Stomach smooth muscle (tissue), 2 donors: ENCODE data around the gene SDK2.
"Not testable (repeated sequence)": the region's sequence is repeated elsewhere in the genome, so short reads cannot be mapped to it uniquely, and the experiment has no call there.

Experiments used
- H3K27ac ChIP-seq: one replicate; pipeline ENCODE4 v1.7.0; 2013; ENCODE audit warnings: mild to moderate bottlenecking, low read length, inconsistent platforms
- H3K27me3 ChIP-seq, 2 donors: one replicate each; pipeline ENCODE4 v1.7.0; 2013; ENCODE audit warnings: low read length in 2 of 2; ENCODE audit not compliant: insufficient read depth in 2 of 2, control insufficient read depth in 1 of 2
- H3K36me3 ChIP-seq, 2 donors: one replicate each; pipeline ENCODE4 v1.7.0; 2013; ENCODE audit warnings: low read length in 2 of 2; ENCODE audit not compliant: control insufficient read depth in 2 of 2, insufficient read depth in 2 of 2
- H3K4me1 ChIP-seq: one replicate; pipeline ENCODE4 v1.7.0; 2013; ENCODE audit warnings: low read length; ENCODE audit not compliant: control insufficient read depth, insufficient read depth
- H3K4me3 ChIP-seq, 2 donors: one replicate each; pipeline ENCODE4 v1.7.0; 2013; ENCODE audit warnings: low read length in 2 of 2
- H3K9ac ChIP-seq, 2 donors: one replicate each; pipeline ENCODE4 v1.7.0; 2013; ENCODE audit warnings: low read length in 2 of 2, mild to moderate bottlenecking in 1 of 2
- H3K9me3 ChIP-seq, 2 donors: one replicate each; pipeline ENCODE4 v1.7.0; 2013; ENCODE audit warnings: low read length in 2 of 2; ENCODE audit not compliant: control insufficient read depth in 2 of 2
- donor health status: healthy.
- donor health status: Pancreatic carcinoma.

The SDK2 gene

DNA sequence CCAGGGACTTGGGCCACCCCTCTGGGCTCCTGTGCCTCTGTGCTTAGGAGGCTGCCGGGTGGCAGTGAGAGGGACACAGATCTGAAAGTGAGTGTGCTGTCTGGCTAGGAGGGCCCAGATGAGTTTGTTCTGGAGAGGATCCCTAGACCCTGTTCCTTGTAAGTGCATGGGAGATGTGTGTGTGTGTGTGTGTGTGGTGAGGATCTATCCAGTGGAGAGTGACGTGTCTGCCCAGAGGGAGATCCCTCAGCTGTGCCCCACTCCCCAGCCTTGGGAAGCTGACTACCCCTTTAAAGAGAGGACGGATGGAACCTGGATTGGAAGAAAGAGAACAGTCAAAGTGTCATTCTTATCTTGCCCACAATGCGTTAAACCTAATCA, 306.9 kb downstream of the SDK2 start:
- Histone ChIP-seq H3K27ac (no peak overlapping the region), H3K9ac (no peak overlapping the region), H3K27me3 (no peaks in the 10 kb centered on the region), H3K4me3 (peak overlapping the region in 1 of 2 donors; percentile 15), H3K4me1 (peaks cover 35% of the 10 kb centered on the region), H3K36me3 (no peaks in the 10 kb centered on the region), H3K9me3 (no peaks in the 10 kb centered on the region)

DNA sequence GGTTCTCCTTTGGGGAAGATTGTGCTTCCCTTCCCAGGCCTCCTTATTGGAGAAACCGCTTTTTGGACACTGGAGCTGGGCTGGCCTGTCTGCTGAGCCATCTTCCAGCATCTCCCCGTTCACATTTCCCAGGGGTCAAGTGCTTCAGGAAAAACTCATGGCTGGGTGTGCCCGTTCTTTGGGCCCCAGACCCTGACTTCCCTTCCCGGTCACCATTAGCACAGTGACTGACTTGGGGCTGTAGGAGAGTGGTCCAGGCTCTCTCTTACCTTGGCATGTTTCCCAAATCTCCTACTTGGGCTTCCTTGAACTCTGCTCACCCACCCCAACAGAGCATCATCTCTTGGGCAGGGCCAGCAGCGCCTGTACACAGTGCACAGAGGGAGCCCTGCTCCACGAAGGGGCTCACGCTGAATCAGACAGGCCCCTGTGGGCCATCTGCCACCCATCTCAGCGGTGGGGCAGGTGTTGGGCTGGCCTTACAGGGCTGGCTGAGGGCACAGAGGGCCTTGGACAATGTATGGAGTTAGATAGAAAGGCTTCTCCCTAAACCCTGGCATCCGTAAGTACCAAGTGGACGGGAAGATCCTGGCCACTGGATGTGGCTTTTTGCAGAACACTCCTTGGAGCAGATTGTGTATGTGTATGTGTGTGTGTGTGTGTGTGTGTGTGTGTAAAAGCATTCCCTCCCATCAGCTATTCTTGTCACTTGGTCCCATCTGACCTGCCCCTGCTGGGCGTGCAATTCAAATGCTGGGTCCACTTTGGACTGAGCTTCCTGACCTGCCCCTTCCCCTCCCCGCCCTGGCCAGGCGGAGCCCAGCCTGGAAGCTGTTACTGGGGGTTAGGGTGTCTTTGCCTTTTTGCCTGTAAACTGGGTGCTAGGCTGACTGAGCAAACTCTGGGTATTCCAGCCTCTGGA, 307.6 kb downstream of the SDK2 start:
- Histone ChIP-seq H3K9me3 (no peaks in the 10 kb centered on the region), H3K9ac (no peak overlapping the region), H3K27ac (no peak overlapping the region), H3K4me3 (peak overlapping the region in 1 of 2 donors; percentile 15), H3K4me1 (peaks cover 28% of the 10 kb centered on the region), H3K36me3 (no peaks in the 10 kb centered on the region), H3K27me3 (no peaks in the 10 kb centered on the region)

- H3K27ac ChIP-seq: no peak overlapping the region
- H3K27me3 ChIP-seq: no peaks in the 10 kb centered on the region
- H3K36me3 ChIP-seq: no peaks in the 10 kb centered on the region
- H3K9ac ChIP-seq: no peak overlapping the region
- no peak overlapping the region for H3K4me3 ChIP-seq
- no peaks in the 10 kb centered on the region for H3K9me3 ChIP-seq
- H3K4me1 ChIP-seq: peaks cover 23% of the 10 kb centered on the region
These were observed 308.4 kb downstream of the SDK2 start for GRCh38 chr17:73335591-73336407.

- Histone ChIP-seq H3K27me3 (no peaks in the 10 kb centered on the region), H3K36me3 (no peaks in the 10 kb centered on the region), H3K9me3 (no peaks in the 10 kb centered on the region), H3K27ac (no peak overlapping the region), H3K4me3 (no peak overlapping the region), H3K9ac (no peak overlapping the region), H3K4me1 (peaks cover 17% of the 10 kb centered on the region)
These were observed 309.3 kb downstream of the SDK2 start for GRCh38 chr17:73334771-73335513.

DNA sequence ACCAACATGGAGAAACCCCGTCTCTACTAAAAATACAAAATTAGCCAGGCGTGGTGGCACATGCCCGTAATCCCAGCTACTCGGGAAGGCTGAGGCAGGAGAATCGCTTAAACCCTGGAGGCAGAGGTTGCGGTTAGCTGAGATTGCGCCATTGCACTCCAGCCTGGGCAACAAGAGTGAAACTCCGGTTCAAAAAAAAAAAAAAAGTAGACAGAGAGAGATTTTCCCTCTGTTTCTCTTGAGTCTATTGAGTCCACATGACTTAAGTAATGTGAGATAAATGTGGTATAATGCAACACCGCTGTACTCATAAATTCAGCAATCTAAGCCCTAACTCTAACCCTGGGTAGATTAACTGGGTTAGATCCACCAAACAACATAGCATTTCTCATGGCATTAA, 310.8 kb downstream of the SDK2 start:
- H3K27me3 ChIP-seq, H3K4me1 ChIP-seq, H3K4me3 ChIP-seq, H3K9ac ChIP-seq, H3K27ac ChIP-seq, H3K36me3 ChIP-seq, H3K9me3 ChIP-seq: not testable (repeated sequence)

DNA sequence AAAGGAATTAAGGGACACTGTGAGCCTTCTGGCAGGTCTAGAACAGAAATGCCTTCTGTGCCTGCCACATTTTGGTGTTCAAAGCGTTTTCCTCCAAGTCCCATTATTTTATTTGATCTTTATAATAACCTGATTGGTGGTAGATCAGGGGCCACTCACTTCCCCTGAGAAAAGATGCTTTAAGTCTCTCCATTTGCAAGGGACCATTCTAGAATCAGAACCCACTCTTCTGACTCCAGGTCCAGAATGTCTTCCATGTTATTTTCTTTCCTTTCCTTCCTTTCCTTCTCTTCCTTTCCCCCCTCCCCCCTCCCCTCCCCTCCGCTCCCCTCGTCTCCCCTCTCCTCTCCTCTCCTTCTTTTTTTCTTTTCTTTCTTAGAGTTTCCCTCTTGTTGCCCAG, 313.2 kb downstream of the SDK2 start:
- H3K4me1 ChIP-seq: no peaks in the 10 kb centered on the region
- no peak overlapping the region for H3K4me3 ChIP-seq
- H3K27ac ChIP-seq: no peak overlapping the region
- no peaks in the 10 kb centered on the region for H3K27me3 ChIP-seq
- no peak overlapping the region for H3K9ac ChIP-seq
- no peaks in the 10 kb centered on the region for H3K36me3 ChIP-seq
- no peaks in the 10 kb centered on the region for H3K9me3 ChIP-seq

DNA sequence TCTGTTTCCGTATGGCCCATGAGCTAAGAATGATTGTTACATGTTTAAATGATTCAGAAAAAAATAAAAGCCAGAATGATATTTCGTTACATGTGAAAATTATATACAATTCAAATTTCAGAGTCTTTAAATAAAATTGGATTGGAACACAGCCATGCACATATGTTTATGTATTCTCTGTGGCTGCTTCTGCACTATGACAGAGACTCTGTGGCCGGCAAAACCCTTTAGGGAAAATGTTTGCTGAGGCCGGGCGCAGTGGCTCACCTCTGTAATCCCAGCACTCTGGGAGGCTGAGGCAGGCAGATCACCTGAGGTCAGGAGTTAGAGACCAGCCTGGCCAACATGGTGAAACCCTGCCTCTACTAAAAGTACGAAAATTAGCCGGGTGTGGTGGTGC, 316.6 kb downstream of the SDK2 start:
- no peaks in the 10 kb centered on the region for H3K27me3 ChIP-seq
- H3K9ac ChIP-seq: no peak overlapping the region

DNA sequence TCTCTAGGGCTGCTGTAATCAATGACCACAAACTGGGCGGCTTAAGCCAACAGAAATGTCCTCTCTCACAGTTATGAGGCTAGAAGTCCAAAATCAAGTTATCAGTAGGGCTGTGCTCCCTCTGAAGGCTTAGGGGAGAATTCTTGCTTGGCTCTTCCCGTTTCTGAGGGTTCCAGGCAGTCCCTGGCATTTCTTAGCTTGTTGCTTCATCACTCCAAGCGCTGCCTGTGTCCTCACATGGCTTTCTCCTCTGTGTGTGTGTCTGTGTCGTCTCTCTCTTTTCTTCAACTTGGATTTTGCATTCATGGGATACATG, 318.8 kb downstream of the SDK2 start:
- no peak overlapping the region for H3K4me3 ChIP-seq
- no peaks in the 10 kb centered on the region for H3K36me3 ChIP-seq
- no peak overlapping the region for H3K9ac ChIP-seq
- no peak overlapping the region for H3K27ac ChIP-seq
- H3K9me3 ChIP-seq: no peaks in the 10 kb centered on the region
- no peaks in the 10 kb centered on the region for H3K27me3 ChIP-seq
- peaks cover 3% of the 10 kb centered on the region for H3K4me1 ChIP-seq

More for the DNA sequence above, 316.6 kb downstream of the SDK2 start:
- no peak overlapping the region for H3K27ac ChIP-seq
- no peaks in the 10 kb centered on the region for H3K9me3 ChIP-seq
- no peak overlapping the region for H3K4me3 ChIP-seq
- peaks cover 3% of the 10 kb centered on the region for H3K4me1 ChIP-seq
- H3K36me3 ChIP-seq: no peaks in the 10 kb centered on the region

GRCh38 chr17:73324711-73325526, 319.3 kb downstream of the SDK2 start:
- no peak overlapping the region for H3K27ac ChIP-seq
- peaks cover 3% of the 10 kb centered on the region for H3K4me1 ChIP-seq
- H3K9me3 ChIP-seq: no peaks in the 10 kb centered on the region
- no peak overlapping the region for H3K9ac ChIP-seq
- no peak overlapping the region for H3K4me3 ChIP-seq
- no peaks in the 10 kb centered on the region for H3K36me3 ChIP-seq
- H3K27me3 ChIP-seq: no peaks in the 10 kb centered on the region

- Histone ChIP-seq H3K9me3 (no peaks in the 10 kb centered on the region), H3K27ac (no peak overlapping the region)
These were observed 320.1 kb downstream of the SDK2 start for GRCh38 chr17:73324160-73324475.

More at GRCh38 chr17:73324160-73324475, 320.1 kb downstream of the SDK2 start:
- Histone ChIP-seq H3K27me3 (no peaks in the 10 kb centered on the region), H3K9ac (no peak overlapping the region), H3K4me3 (no peak overlapping the region), H3K4me1 (peaks cover 3% of the 10 kb centered on the region), H3K36me3 (no peaks in the 10 kb centered on the region)
